Subcutaneous abdominal adipose tissue (tissue), 5 donors: ENCODE results near the gene LINGO4.

Experiments
- H3K27ac ChIP-seq: one replicate; pipeline ENCODE4 v1.7.0; 2013; ENCODE audit warnings: low read depth, mild to moderate bottlenecking, inconsistent platforms, low read length, moderate library complexity
- H3K27me3 ChIP-seq, 5 donors: one replicate each; pipeline ENCODE4 v1.7.0; 2013; ENCODE audit warnings: low read length in 5 of 5, inconsistent platforms in 1 of 5; ENCODE audit not compliant: control insufficient read depth in 5 of 5, insufficient read depth in 4 of 5
- H3K36me3 ChIP-seq, 5 donors: one replicate each; pipeline ENCODE4 v1.7.0; 2013; ENCODE audit warnings: low read length in 5 of 5; ENCODE audit not compliant: control insufficient read depth in 5 of 5, insufficient read depth in 5 of 5
- H3K4me1 ChIP-seq, 5 donors: one replicate each; pipeline ENCODE4 v1.7.0; 2013; ENCODE audit warnings: low read length in 5 of 5, mild to moderate bottlenecking in 3 of 5, moderate library complexity in 1 of 5; ENCODE audit not compliant: control insufficient read depth in 5 of 5, insufficient read depth in 5 of 5
- H3K4me3 ChIP-seq, 5 donors: one replicate each; pipeline ENCODE4 v1.7.0; 2013; ENCODE audit warnings: low read length in 5 of 5, low read depth in 1 of 5
- H3K9ac ChIP-seq, 5 donors: one replicate each; pipeline ENCODE4 v1.7.0; 2013; ENCODE audit warnings: low read length in 5 of 5, mild to moderate bottlenecking in 4 of 5, moderate library complexity in 3 of 5
- H3K9me3 ChIP-seq, 5 donors: one replicate each; pipeline ENCODE4 v1.7.0; 2013; ENCODE audit warnings: low read length in 5 of 5; ENCODE audit not compliant: control insufficient read depth in 5 of 5
- donor health status: healthy.
- donor health status: healthy.
- donor health status: healthy.
- donor health status: healthy.
- donor health status: healthy.

Gene LINGO4

DNA sequence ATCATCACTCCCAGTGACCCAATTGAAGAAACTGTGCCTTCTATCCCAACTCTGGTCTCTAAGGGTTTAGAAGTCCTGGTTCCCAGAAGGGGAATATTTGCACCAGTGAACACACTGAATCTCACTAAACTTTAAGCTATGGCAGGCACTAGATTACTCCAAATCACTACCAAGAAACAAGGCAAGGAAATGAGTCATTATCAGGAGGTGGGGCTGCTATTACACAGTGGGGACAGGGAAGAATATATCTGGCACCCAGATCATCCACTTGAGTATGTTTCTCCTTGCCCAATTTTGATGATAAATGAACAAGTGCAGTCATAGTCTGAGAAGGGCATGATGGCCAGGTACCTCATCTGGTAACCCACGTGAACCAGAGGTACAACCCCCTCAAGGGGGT is 48.9 kb downstream of the LINGO4 start:
- Histone ChIP-seq H3K4me3 (no peak overlapping the region), H3K27me3 (peaks cover 0 to 2% (median 0%) of the 10 kb centered on the region in 5 donors), H3K27ac (no peak overlapping the region), H3K9me3 (no peaks in the 10 kb centered on the region), H3K4me1 (no peaks in the 10 kb centered on the region), H3K9ac (no peak overlapping the region), H3K36me3 (peaks cover 11 to 45% (median 34%) of the 10 kb centered on the region in 5 donors)
